NT2/D1 (cell line): ENCODE data around the gene TLDC2.

Experiments used
- SUZ12 ChIP-seq: IDR thresholded peaks from 2 replicates; pipeline ENCODE4 v1.6.1; 2011; ENCODE audit not compliant: insufficient read length, insufficient read depth; ENCODE audit errors: extremely low read depth
- YY1 ChIP-seq: IDR thresholded peaks from 2 replicates; pipeline ENCODE4 v1.6.1; 2011; ENCODE audit not compliant: insufficient read length, insufficient read depth
- ZNF274 ChIP-seq: IDR thresholded peaks from 2 replicates; pipeline ENCODE4 v1.6.1; 2011; ENCODE audit warnings: mild to moderate bottlenecking, low read depth, low read length

DNA sequence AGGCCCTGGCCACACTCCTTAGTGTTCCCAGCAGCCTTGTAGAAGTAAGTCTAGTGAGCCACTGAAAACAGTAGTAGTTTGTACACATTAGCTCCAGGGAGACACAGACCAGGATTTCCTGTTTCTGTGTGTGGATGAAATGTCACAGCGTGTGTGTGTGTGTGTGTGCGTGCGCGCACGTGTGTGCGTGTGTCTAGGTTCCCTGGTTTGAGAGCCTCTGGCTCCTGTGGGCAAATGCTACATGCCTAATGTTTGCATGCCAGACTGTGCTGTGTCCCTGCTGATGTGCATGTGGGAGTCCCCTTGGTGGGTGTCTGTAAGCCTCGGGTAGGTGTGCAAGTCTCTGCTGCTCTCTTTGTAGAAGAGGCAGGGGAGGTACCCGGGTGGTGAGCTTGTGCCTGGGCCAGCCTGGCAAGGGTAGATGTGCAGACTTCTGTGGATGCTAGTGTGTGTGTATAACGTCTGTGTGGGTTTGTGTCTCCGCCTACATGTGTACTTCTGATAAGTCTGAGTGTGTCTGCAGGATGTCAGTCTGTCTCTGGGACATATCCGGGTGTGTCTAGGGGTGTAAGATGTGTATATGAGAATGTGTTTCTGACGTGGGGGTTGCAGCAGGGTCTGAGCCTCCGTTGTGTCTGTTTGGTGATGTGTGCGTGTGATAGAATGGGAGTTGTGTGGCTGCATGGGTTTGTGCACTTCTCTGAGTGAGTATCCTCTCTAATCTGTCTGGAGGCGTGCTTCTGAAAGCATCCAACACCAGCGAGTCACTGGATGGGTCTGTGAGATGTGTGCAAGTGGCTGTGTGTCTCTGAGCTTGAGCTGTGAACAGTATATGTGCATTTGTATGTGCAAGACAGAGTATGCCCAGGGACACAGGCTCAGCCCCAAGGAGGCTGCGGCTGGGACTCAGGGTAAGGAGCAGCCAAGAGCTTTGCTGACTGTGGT is 19.0 kb upstream of the TLDC2 start:
- TF ChIP-seq YY1 = no peak
- no peak for TF ChIP-seq ZNF274
- TF ChIP-seq SUZ12 = no peak
